Adrenal gland (tissue), 5 donors: ENCODE results near the gene RALGAPA1.

Source experiments
- POLR2A ChIP-seq, 2 donors: fragments of 450-650 bp; IDR thresholded peaks; one replicate each; pipeline ENCODE4 v1.6.1; 2017; ENCODE audit warnings: antibody characterized with exemption in 2 of 2, mild to moderate bottlenecking in 2 of 2, moderate library complexity in 1 of 2
- TF ChIP-seq, protein P1 (sequence below), 6 experiments: fragments of 450-650 bp in 4 of 6; fragments of 200-600 bp in 2 of 6; sonication (generic) in 1 of 6; IDR thresholded peaks; 1 replicate in 5 of 6; 2 replicates in 1 of 6; pipeline versions ENCODE4 v1.5.1 to v1.8.0; 2016 to 2021; ENCODE audit warnings: antibody characterized with exemption in 6 of 6, mild to moderate bottlenecking in 2 of 6, moderate library complexity in 1 of 6
- donor health status: DM: no; HTN: no; CAD: no.

DNA sequence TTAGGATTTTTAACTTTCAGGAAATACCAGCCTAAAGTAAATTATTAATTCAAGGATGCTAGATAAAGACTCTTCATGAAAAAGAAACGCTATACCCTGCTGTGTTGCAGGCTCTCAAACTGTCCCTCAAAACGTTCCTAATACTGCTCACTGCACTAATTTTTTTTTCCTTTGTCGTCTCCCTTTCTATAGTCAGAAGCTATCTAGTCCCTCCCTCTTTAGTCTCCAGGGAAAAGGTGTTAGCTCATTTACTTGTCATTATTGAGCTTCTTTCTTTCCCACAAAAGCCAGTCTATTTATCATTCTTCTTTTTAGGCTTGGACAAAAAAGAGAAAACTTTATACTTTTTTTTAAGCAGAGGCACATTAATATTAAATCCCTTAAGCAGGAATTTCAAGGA is 305.4 kb downstream of the RALGAPA1 start:
- TF ChIP-seq, protein P1, sequence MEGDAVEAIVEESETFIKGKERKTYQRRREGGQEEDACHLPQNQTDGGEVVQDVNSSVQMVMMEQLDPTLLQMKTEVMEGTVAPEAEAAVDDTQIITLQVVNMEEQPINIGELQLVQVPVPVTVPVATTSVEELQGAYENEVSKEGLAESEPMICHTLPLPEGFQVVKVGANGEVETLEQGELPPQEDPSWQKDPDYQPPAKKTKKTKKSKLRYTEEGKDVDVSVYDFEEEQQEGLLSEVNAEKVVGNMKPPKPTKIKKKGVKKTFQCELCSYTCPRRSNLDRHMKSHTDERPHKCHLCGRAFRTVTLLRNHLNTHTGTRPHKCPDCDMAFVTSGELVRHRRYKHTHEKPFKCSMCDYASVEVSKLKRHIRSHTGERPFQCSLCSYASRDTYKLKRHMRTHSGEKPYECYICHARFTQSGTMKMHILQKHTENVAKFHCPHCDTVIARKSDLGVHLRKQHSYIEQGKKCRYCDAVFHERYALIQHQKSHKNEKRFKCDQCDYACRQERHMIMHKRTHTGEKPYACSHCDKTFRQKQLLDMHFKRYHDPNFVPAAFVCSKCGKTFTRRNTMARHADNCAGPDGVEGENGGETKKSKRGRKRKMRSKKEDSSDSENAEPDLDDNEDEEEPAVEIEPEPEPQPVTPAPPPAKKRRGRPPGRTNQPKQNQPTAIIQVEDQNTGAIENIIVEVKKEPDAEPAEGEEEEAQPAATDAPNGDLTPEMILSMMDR (IDR thresholded peaks at IDR 0.05) = no peak
- TF ChIP-seq POLR2A (IDR thresholded peaks at IDR 0.05) = no peak
